Measurements from ENCODE around the gene DAPK2. TPM values are rescaled to one million over a fixed set of nuclear protein-coding genes. Genes with fewer than 3 reads are reported as not detected.

The DAPK2 gene
- total and polyA plus RNA-seq, 2 of the 13 experiments (the other 11 are each of a cell fraction or from before 2014, with no cell fraction given), result 0.33 to 0.63 TPM

GRCh38 chr15:64000183-64000951, 45.9 kb downstream of the DAPK2 start:
- ChIA-PET POLR2A (no interaction called here), CTCF (ENCODE audit: low intra/inter-chr PET ratio, low total read pairs) (no interaction called here)
- no peaks in the 10 kb centered on the region for H3K79me2 ChIP-seq (ENCODE audit: insufficient read depth, low read length)
- no peak overlapping the region for H2AFZ ChIP-seq (ENCODE audit: low read length)
- no peak overlapping the region for H3K4me3 ChIP-seq (replicated peaks in 1 of 3; ENCODE audit: insufficient read depth in 1 of 3, low read depth in 2 of 3, low read length in 3 of 3)
- H3K4me1 ChIP-seq (ENCODE audit: insufficient read depth, low read length), result peaks cover 39% of the 10 kb centered on the region
- H4K20me1 ChIP-seq (ENCODE audit: insufficient read depth, low read length), result no peaks in the 10 kb centered on the region
- no peaks in the 10 kb centered on the region for H3K9me3 ChIP-seq (ENCODE audit: low read length)
- BruUV-seq (replicated peaks), result no TSS peak
- in situ Hi-C loops (cut with HindIII; ENCODE audit: extremely low pct_ligation_motif_present, low pct_unique_long_range_greater_than_20kb) (no loop called here), intact Hi-C loops (cut with micrococcal nuclease; ENCODE audit: unreplicated experiment) (no loop called here)
- no peak overlapping the region for H3K27ac ChIP-seq (ENCODE audit: extremely low read length, insufficient read depth, low read length)
- no peak overlapping the region for H3K4me2 ChIP-seq (ENCODE audit: low read depth, low read length)
- TF ChIP-seq HNF4A (CRISPR knock-in tag; IDR thresholded peaks at IDR 0.05) (peak; percentile 41), HNF1B (CRISPR knock-in tag; IDR thresholded peaks at IDR 0.05) (no peak)
- peak; percentile 32; the same call in 2 of the 3 replicates for ATAC-seq
- H3K27me3 ChIP-seq (ENCODE audit: control insufficient read depth in 1 of 2, insufficient read depth in 2 of 2, low read length in 2 of 2), result peaks cover 3 to 6% of the 10 kb centered on the region in 2 experiments; a peak in 1 of 5 replicates
- FAIRE-seq, result no peak
- H3K36me3 ChIP-seq (replicated peaks in 1 of 2; ENCODE audit: control insufficient read depth in 1 of 2, insufficient read depth in 2 of 2, low read length in 2 of 2), result no peaks in the 10 kb centered on the region
- DNase-seq (ENCODE audit: low spot score), result peak; percentile 23
- no peak overlapping the region for H3K9ac ChIP-seq (ENCODE audit: insufficient read depth, low read depth, low read length)
- 49% methylated on average over 4 of the region's 4 CpGs for WGBS (ENCODE audit: low lambda C conversion rate)

- BruUV-seq (replicated peaks), result no TSS peak
- CTCF ChIA-PET (ENCODE audit: low intra/inter-chr PET ratio, low total read pairs), result no interaction called here
- H3K4me3 ChIP-seq (replicated peaks in 1 of 3; ENCODE audit: insufficient read depth in 1 of 3, low read depth in 2 of 3, low read length in 3 of 3), result no peak overlapping the region
- no CpG with 5 or more reads among the region's 3 CpGs for WGBS (ENCODE audit: low lambda C conversion rate)
- FAIRE-seq (peak; percentile 39), ATAC-seq (no peak; the same call in 2 of the 3 replicates), DNase-seq (ENCODE audit: low spot score) (no peak)
- H3K4me1 ChIP-seq (ENCODE audit: insufficient read depth, low read length), result peaks cover 27% of the 10 kb centered on the region
- intact Hi-C loops (cut with micrococcal nuclease; ENCODE audit: unreplicated experiment), result no loop called here
- no peaks in the 10 kb centered on the region for H3K9me3 ChIP-seq (ENCODE audit: low read length)
- no peak overlapping the region for H3K27ac ChIP-seq (ENCODE audit: extremely low read length, insufficient read depth, low read length)
- POLR2A ChIA-PET, result interaction anchor here (0.5 kb wide), 1 partner anchor 17 kb away, joined by 3 read pairs; no protein-coding TSS in a partner anchor
- no peak overlapping the region for H2AFZ ChIP-seq (ENCODE audit: low read length)
- H4K20me1 ChIP-seq (ENCODE audit: insufficient read depth, low read length), result no peaks in the 10 kb centered on the region
- no peaks in the 10 kb centered on the region for H3K36me3 ChIP-seq (replicated peaks in 1 of 2; ENCODE audit: control insufficient read depth in 1 of 2, insufficient read depth in 2 of 2, low read length in 2 of 2)
- H3K79me2 ChIP-seq (ENCODE audit: insufficient read depth, low read length), result no peaks in the 10 kb centered on the region
- H3K4me2 ChIP-seq (ENCODE audit: low read depth, low read length), result no peak overlapping the region
- no peak overlapping the region for H3K9ac ChIP-seq (ENCODE audit: insufficient read depth, low read depth, low read length)
- in situ Hi-C loops (cut with HindIII; ENCODE audit: extremely low pct_ligation_motif_present, low pct_unique_long_range_greater_than_20kb), result no loop called here
- H3K27me3 ChIP-seq (ENCODE audit: control insufficient read depth in 1 of 2, insufficient read depth in 2 of 2, low read length in 2 of 2), result peaks cover 3 to 6% of the 10 kb centered on the region in 2 experiments; a peak in 1 of 5 replicates
- TF ChIP-seq ZNF816 (CRISPR knock-in tag; IDR thresholded peaks at IDR 0.05; ENCODE audit: borderline replicate concordance), result no peak
- no peak for TF ChIP-seq ZNF234 (CRISPR knock-in tag; conservative IDR thresholded peaks at IDR 0.05)
- no peak for TF ChIP-seq TFDP2 (CRISPR knock-in tag; IDR thresholded peaks at IDR 0.05)
- TF ChIP-seq JDP2 (CRISPR knock-in tag; IDR thresholded peaks at IDR 0.05; ENCODE audit: borderline replicate concordance), result no peak
- no peak for TF ChIP-seq NBN (conservative IDR thresholded peaks at IDR 0.05)
- no peak for TF ChIP-seq NFYC (CRISPR knock-in tag; IDR thresholded peaks at IDR 0.05)
- TF ChIP-seq PCBP1 (IDR thresholded peaks at IDR 0.05; ENCODE audit: borderline replicate concordance, low read depth, low read length), result no peak
- TF ChIP-seq ZBTB8A (CRISPR knock-in tag; IDR thresholded peaks at IDR 0.05; ENCODE audit: borderline replicate concordance, low read depth), result no peak
- no peak for TF ChIP-seq ZNF12 (CRISPR knock-in tag; IDR thresholded peaks at IDR 0.05)
- no peak for TF ChIP-seq GTF2F1 (IDR thresholded peaks at IDR 0.05; ENCODE audit: low read length)
- no peak for TF ChIP-seq HDAC2 (CRISPR knock-in tag; IDR thresholded peaks at IDR 0.05)
- TF ChIP-seq ZBTB21 (CRISPR knock-in tag; IDR thresholded peaks at IDR 0.05), result no peak
- TF ChIP-seq THYN1 (CRISPR knock-in tag; IDR thresholded peaks at IDR 0.05; ENCODE audit: borderline replicate concordance, low read depth), result no peak
- no peak for TF ChIP-seq DRAP1 (CRISPR knock-in tag; IDR thresholded peaks at IDR 0.05)
- TF ChIP-seq ZNF549 (CRISPR knock-in tag; IDR thresholded peaks at IDR 0.05), result no peak
These were observed 47.1 kb downstream of the DAPK2 start for GRCh38 chr15:63999177-63999576.

Measured in HepG2 (cell line).